ENCODE data around the gene ITGAX.

The ITGAX gene

DNA sequence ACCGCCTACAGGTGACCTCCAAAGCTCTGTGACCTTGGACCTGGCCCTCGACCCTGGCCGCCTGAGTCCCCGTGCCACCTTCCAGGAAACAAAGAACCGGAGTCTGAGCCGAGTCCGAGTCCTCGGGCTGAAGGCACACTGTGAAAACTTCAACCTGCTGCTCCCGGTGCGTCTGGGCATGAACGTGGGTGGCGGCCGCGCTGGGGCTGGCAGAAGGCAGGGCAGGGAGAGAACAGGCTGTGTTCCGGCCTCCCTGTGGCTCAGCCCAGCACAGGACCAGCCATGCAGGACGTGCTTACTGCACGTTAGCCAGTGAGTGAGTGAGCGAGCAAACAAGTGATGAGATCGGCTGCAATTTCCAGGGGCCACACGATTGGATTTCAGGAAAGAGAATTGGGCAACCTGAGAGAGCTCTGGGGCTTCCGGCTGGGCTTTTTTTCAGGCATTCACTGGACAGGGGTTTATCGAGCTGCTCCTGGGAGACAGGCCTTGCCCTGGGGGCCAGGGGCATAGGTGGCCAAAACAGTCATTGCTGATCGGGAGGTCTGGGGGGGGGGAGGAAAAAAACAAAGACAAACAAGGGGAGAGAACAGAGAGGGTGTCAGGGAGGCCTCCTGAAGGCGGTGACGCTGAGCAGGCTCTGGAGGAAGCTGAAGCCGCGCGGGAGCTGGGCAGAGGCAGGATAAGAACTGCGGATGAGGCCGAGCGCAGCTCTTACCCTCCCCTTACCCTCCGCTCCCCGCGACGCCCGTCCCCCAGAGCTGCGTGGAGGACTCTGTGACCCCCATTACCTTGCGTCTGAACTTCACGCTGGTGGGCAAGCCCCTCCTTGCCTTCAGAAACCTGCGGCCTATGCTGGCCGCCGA is 16.9 kb downstream of the ITGAX start:
- no peak overlapping the region for H3K27ac Mint-ChIP-seq
- no peaks in the 10 kb centered on the region for H3K27me3 Mint-ChIP-seq
- peaks cover 92% of the 10 kb centered on the region for H3K36me3 Mint-ChIP-seq (ENCODE audit: low read depth)
- peaks cover 36% of the 10 kb centered on the region for H3K4me1 Mint-ChIP-seq (ENCODE audit: low read depth)
- no peak overlapping the region for H3K4me3 Mint-ChIP-seq
- H3K9me3 Mint-ChIP-seq: no peaks in the 10 kb centered on the region
- intact Hi-C loops (cut with micrococcal nuclease): no loop called here

DNA sequence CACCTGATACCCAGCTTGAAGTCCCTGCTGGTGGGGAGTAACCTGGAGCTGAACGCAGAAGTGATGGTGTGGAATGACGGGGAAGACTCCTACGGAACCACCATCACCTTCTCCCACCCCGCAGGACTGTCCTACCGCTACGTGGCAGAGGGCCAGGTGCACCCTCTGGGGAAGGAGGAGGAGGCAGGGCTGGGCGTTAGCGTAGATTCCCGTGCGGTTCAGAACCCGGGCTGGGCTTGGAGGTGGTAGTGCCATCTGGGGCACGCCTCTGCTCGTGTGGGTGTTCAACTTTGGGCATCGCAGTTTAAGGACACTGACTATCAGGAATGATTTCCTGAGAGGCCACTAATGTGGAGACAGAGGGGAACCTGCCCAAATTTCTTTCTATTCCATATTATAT is 18.3 kb downstream of the ITGAX start:
- intact Hi-C loops (cut with micrococcal nuclease): no loop called here
- Mint-ChIP-seq H3K4me3 (no peak overlapping the region), H3K36me3 (ENCODE audit: low read depth) (peaks cover 92% of the 10 kb centered on the region), H3K27me3 (no peaks in the 10 kb centered on the region), H3K27ac (no peak overlapping the region), H3K4me1 (ENCODE audit: low read depth) (peaks cover 24% of the 10 kb centered on the region), H3K9me3 (no peaks in the 10 kb centered on the region)

DNA sequence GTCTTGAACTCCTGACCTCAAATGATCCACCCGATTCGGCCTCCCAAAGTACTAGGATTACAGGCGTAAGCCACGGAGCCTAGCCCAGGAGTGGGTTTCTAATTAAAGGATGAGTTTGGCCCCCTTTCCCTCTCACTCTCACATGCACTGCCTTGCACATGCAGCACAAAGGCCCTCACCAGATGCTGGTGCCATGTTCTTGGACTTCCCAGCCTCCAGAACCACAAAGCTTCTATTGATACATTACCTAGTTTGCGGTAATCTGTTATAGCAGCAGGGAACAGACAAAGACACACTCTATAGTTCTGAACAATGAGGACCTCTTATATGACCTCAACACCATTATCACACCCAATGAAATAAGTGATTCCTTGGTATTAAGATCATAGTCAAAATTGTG is 20.3 kb downstream of the ITGAX start:
- Mint-ChIP-seq H3K9me3 (no peaks in the 10 kb centered on the region), H3K27ac (peak overlapping the region; percentile 58), H3K4me3 (no peak overlapping the region), H3K4me1 (ENCODE audit: low read depth) (peaks cover 28% of the 10 kb centered on the region), H3K27me3 (no peaks in the 10 kb centered on the region), H3K36me3 (ENCODE audit: low read depth) (peaks cover 100% of the 10 kb centered on the region)
- intact Hi-C loops (cut with micrococcal nuclease): loop anchor here (5.0 kb wide), 1 partner anchor 67 kb away; the partner anchor contains the start of gene ZNF843

DNA sequence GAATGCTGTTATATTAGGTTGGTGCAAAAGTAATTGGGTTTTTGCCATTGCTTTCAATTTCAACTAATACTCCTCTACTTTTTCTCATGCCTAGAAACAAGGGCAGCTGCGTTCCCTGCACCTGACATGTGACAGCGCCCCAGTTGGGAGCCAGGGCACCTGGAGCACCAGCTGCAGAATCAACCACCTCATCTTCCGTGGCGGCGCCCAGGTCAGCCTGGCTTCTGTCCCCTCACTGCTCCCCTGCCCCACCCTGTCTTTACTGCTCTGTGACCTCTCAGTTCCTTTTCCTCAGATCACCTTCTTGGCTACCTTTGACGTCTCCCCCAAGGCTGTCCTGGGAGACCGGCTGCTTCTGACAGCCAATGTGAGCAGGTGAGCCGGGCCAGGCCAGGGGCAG is 21.7 kb downstream of the ITGAX start:
- H3K4me3 Mint-ChIP-seq: no peak overlapping the region
- intact Hi-C loops (cut with micrococcal nuclease): loop anchor here (5.0 kb wide), 1 partner anchor 66 kb away; the partner anchor contains the start of gene ZNF843
- H3K9me3 Mint-ChIP-seq: no peaks in the 10 kb centered on the region
- H3K4me1 Mint-ChIP-seq (ENCODE audit: low read depth): peaks cover 35% of the 10 kb centered on the region
- peaks cover 100% of the 10 kb centered on the region for H3K36me3 Mint-ChIP-seq (ENCODE audit: low read depth)
- no peaks in the 10 kb centered on the region for H3K27me3 Mint-ChIP-seq
- no peak overlapping the region for H3K27ac Mint-ChIP-seq

DNA sequence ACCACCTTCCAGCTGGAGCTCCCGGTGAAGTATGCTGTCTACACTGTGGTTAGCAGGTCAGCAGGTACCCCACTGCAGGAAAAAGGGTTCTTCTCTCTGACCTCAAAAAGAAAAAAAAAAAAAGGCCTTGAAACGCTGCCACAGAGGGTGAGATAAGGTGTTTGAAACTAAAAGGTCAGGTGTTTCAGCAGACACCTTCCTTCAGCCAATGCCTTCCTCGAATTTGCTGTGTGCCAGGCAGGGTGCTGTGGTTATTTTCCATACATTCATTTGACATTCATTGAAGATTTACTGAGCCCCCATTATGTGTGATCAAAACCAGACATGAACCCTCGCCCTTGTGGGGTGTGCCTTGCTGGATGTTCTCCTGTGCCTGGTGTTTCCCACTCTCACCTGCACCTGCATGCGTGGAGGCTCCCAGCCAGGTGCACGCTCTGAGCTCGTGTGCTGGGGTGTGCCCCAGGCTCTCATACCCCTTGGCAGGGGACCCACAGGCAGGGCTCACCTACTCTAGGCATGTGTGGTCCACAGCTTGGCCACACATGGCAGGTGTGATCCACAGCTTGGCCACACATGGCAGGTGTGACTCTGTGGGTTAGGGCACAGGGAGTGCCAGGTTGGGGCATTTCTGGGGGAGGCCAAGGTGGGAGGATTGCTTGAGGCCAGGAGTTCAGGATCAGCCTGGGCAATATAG is 22.4 kb downstream of the ITGAX start:
- intact Hi-C loops (cut with micrococcal nuclease): loop anchor here (5.0 kb wide), 1 partner anchor 65 kb away; the partner anchor contains the start of gene ZNF843
- no peaks in the 10 kb centered on the region for H3K27me3 Mint-ChIP-seq
- H3K27ac Mint-ChIP-seq: no peak overlapping the region
- peaks cover 100% of the 10 kb centered on the region for H3K36me3 Mint-ChIP-seq (ENCODE audit: low read depth)
- no peaks in the 10 kb centered on the region for H3K9me3 Mint-ChIP-seq
- H3K4me1 Mint-ChIP-seq (ENCODE audit: low read depth): peaks cover 41% of the 10 kb centered on the region
- no peak overlapping the region for H3K4me3 Mint-ChIP-seq

DNA sequence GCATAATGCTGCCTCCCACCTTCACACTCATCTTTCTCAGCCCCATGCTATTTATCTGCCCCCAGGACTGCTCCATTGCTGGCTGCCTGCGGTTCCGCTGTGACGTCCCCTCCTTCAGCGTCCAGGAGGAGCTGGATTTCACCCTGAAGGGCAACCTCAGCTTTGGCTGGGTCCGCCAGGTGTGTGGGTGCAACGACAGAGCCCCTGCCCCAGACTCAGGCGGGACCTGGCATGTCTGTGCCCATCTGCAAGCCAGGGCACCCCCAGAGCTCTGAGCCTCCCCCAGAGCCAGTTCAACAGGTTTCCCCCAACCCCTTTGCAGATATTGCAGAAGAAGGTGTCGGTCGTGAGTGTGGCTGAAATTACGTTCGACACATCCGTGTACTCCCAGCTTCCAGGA is 25.2 kb downstream of the ITGAX start:
- H3K9me3 Mint-ChIP-seq: no peaks in the 10 kb centered on the region

DNA sequence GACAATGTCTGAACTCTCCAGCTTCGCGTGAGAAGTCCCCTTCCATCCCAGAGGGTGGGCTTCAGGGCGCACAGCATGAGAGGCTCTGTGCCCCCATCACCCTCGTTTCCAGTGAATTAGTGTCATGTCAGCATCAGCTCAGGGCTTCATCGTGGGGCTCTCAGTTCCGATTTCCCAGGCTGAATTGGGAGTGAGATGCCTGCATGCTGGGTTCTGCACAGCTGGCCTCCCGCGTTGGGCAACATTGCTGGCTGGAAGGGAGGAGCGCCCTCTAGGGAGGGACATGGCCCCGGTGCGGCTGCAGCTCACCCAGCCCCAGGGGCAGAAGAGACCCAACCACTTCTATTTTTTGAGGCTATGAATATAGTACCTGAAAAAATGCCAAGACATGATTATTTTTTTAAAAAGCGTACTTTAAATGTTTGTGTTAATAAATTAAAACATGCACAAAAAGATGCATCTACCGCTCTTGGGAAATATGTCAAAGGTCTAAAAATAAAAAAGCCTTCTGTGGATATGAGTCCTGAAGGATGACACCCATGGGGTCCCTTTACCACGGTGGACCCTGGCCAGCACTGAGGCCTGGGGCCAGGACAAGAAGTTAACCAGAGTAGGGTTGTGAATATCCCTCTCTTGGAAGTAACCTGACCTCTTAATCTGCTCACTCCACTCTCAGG is 27.6 kb downstream of the ITGAX start:
- Mint-ChIP-seq H3K4me1 (ENCODE audit: low read depth) (peaks cover 50% of the 10 kb centered on the region), H3K4me3 (no peak overlapping the region), H3K27me3 (no peaks in the 10 kb centered on the region), H3K36me3 (ENCODE audit: low read depth) (peaks cover 65% of the 10 kb centered on the region), H3K9me3 (no peaks in the 10 kb centered on the region), H3K27ac (peak overlapping the region; percentile 58)
- intact Hi-C loops (cut with micrococcal nuclease): loop anchor here (10.0 kb wide), 1 partner anchor 482 kb away; no protein-coding TSS in a partner anchor

More for the DNA sequence above, 25.2 kb downstream of the ITGAX start:
- Mint-ChIP-seq H3K36me3 (ENCODE audit: low read depth) (peaks cover 90% of the 10 kb centered on the region), H3K4me1 (ENCODE audit: low read depth) (peaks cover 34% of the 10 kb centered on the region), H3K27me3 (no peaks in the 10 kb centered on the region), H3K27ac (peak overlapping the region; percentile 21), H3K4me3 (no peak overlapping the region)
- intact Hi-C loops (cut with micrococcal nuclease): loop anchor here (10.0 kb wide), 1 partner anchor 485 kb away; no protein-coding TSS in a partner anchor

DNA sequence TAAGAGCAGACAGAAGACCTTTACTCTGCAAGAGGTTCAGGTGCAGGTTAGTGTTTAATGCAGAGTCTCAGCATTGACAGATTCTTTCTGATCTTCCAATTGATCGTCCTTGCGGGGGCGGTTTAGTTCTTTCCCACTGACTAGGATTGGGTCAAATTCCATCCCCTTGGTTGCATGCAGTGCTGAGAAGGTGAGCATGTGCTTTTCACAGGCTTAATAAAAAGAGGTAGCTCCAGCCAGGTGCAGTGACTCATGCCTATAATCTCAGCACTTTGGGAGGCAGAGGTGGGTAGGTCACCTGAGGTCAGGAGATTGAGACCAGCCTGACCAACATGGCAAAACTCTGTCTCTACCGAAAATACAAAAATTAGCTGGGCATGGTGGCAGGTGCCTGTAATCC is 30.7 kb downstream of the ITGAX start:
- intact Hi-C loops (cut with micrococcal nuclease): loop anchor here (10.0 kb wide), 1 partner anchor 479 kb away; no protein-coding TSS in a partner anchor
- no peak overlapping the region for H3K4me3 Mint-ChIP-seq
- H3K9me3 Mint-ChIP-seq: no peaks in the 10 kb centered on the region
- peaks cover 48% of the 10 kb centered on the region for H3K4me1 Mint-ChIP-seq (ENCODE audit: low read depth)
- no peaks in the 10 kb centered on the region for H3K27me3 Mint-ChIP-seq
- H3K27ac Mint-ChIP-seq: peak overlapping the region; percentile 62
- H3K36me3 Mint-ChIP-seq (ENCODE audit: low read depth): peaks cover 35% of the 10 kb centered on the region

DNA sequence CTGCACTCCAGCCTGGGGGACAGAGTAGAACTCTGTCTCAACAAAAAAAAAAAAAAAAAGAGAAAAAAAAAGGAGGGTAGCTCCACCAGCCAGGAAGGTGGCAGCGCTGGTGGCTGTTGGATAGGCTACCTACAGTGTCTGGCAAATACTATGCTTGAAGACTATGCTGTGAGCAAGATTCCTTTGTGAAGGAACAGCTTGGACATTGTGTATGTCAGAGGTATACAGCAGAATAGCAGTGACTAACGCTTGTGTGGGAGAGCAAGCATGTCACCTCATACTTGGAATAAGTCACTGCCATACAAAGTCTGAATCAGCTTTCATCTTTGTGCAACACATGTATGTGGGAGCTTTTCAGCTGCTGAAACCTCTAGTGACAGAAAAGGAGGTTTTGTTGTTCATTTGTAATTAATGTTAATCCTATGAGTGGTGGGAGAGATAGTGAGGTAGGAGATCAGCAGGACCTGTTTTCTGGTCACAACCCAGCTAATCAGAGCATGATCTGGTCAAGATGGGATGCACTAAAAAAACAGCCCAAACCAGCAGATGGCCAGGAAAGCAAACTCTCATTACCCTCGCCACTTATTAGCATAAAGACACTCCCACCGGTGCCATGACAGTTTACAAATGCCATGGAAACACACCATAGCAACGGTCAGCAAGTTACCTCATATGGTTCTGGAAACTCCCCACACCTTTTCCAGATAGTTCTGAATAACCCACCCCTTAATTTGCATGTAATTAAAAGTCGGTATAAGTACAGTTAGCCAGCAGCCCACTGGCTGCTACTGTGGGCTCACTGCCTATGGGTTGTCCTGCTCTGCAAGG is 31.4 kb downstream of the ITGAX start:
- no peaks in the 10 kb centered on the region for H3K27me3 Mint-ChIP-seq
- no peak overlapping the region for H3K4me3 Mint-ChIP-seq
- H3K4me1 Mint-ChIP-seq (ENCODE audit: low read depth): peaks cover 46% of the 10 kb centered on the region
- intact Hi-C loops (cut with micrococcal nuclease): loop anchor here (10.0 kb wide), 1 partner anchor 478 kb away; no protein-coding TSS in a partner anchor
- no peaks in the 10 kb centered on the region for H3K9me3 Mint-ChIP-seq
- H3K36me3 Mint-ChIP-seq (ENCODE audit: low read depth): peaks cover 28% of the 10 kb centered on the region
- H3K27ac Mint-ChIP-seq: peak overlapping the region; percentile 62

DNA sequence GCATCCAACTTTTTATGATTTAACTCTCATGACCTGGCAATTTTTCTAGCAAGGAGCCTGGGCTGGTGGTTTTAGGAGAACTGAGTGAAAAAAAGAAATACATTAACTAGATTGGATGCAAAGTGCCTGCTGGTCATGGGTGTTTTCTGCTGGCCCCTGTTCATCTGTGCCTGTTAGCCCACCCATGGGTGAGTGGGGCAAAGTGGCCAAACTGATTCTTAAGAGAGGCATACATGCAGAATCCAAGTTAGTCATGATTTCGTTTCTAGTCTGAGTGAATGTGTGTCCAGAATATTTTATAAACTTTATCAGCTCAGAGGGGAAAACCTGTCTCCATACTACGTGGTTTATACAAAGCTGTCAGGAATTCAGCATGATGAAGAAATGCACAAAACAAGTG is 33.6 kb downstream of the ITGAX start:
- peaks cover 6% of the 10 kb centered on the region for H3K36me3 Mint-ChIP-seq (ENCODE audit: low read depth)
- intact Hi-C loops (cut with micrococcal nuclease): loop anchor here (10.0 kb wide), 1 partner anchor 476 kb away; no protein-coding TSS in a partner anchor
- no peak overlapping the region for H3K27ac Mint-ChIP-seq
- H3K4me3 Mint-ChIP-seq: no peak overlapping the region
- H3K9me3 Mint-ChIP-seq: no peaks in the 10 kb centered on the region
- H3K4me1 Mint-ChIP-seq (ENCODE audit: low read depth): peaks cover 42% of the 10 kb centered on the region
- no peaks in the 10 kb centered on the region for H3K27me3 Mint-ChIP-seq

DNA sequence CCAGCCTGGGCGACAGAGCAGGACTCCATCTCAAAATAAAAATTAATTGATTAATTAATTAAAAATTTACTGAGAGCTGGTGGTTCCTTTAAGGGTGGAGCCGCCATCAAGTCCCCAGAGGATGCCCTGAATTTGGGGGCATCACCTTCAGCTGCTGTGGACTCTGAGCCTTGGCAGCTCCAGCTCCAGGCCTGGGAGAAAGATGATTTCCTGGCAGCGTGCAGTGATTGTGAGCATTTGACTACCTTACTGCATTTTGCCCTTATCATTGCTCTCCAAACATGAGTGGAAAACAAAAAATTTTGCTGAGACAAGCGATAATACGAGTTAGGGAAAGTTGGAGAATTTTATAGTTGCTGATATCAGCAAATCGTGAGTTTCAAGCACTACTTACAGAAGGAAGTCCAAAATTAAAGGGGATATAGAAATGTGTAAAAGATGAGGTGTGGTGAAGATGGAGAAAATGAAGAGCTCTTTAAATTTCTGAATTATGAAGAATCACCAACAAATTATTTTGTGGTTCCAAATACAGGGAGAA is 35.6 kb downstream of the ITGAX start:
- Mint-ChIP-seq H3K9me3 (no peaks in the 10 kb centered on the region), H3K27me3 (no peaks in the 10 kb centered on the region), H3K4me3 (no peak overlapping the region)

DNA sequence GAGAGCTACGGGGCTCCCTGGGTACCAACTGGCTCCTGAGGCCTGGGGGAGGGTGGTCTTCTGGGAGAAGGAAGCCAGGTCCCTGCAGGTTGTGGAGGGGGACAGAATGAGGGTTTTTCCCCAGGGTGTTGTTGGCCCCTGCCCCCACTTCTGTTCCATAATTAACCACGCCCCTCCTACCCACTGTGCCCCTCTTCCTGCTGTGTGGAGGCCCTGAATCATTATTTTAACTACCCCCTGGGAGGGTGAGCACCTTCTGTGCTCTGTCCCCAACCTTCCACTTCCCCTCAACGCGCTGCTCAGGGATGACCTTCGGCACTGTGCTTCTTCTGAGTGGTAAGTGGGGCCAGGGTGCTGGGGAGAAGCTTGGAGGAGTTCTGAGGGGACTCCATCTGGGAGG is 38.1 kb downstream of the ITGAX start, which contains the start of gene ITGAD:
Gene ITGAD (plus strand): TSS at position 280 of the 400 bp plus-strand sequence. CDS start 26 bp downstream, at position 306.
- Mint-ChIP-seq H3K27ac (peak within 1 kb of the TSS; percentile 25), H3K36me3 (ENCODE audit: low read depth) (no peaks in the 10 kb centered on the region)
- intact Hi-C loops (cut with micrococcal nuclease): no loop called here

More for the DNA sequence above, 35.6 kb downstream of the ITGAX start:
- no peak overlapping the region for H3K27ac Mint-ChIP-seq
- intact Hi-C loops (cut with micrococcal nuclease): no loop called here
- no peaks in the 10 kb centered on the region for H3K36me3 Mint-ChIP-seq (ENCODE audit: low read depth)
- peaks cover 44% of the 10 kb centered on the region for H3K4me1 Mint-ChIP-seq (ENCODE audit: low read depth)

DNA sequence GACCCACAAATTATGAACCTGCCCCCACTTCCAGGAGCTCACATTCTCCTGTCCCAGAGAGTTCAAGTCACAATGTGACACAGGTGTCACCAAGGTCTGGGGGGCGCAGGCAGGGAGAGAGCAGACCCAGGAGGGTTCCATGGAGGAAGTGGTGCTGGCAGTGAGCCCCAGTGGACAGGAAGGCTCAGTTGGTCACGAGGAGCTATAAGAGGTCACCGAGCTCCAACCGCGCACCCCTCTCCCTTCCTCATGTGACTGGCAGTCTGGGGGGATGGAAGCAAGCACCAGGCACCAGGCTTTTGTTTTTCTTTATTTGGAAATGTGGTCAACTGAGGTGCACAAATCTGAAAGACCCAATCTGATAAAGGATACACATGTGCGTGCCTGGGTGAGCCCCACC is 40.7 kb downstream of the ITGAX start:
- H3K9me3 Mint-ChIP-seq: peaks cover 9% of the 10 kb centered on the region
- H3K4me1 Mint-ChIP-seq (ENCODE audit: low read depth): peaks cover 62% of the 10 kb centered on the region
- H3K36me3 Mint-ChIP-seq (ENCODE audit: low read depth): no peaks in the 10 kb centered on the region
- peak overlapping the region; percentile 85 for H3K27ac Mint-ChIP-seq
- H3K27me3 Mint-ChIP-seq: no peaks in the 10 kb centered on the region
- intact Hi-C loops (cut with micrococcal nuclease): no loop called here
- peak overlapping the region; percentile 55 for H3K4me3 Mint-ChIP-seq

More for the DNA sequence above, 38.1 kb downstream of the ITGAX start, which contains the start of gene ITGAD:
- Mint-ChIP-seq H3K4me3 (no peak within 1 kb of the TSS), H3K27me3 (no peaks in the 10 kb centered on the region), H3K9me3 (no peaks in the 10 kb centered on the region), H3K4me1 (ENCODE audit: low read depth) (peaks cover 42% of the 10 kb centered on the region)
